HL-60 (cell line): Measurements from ENCODE around the gene CTNNA3.

ENCODE experiments used
- DNase-seq, 2 experiments: peaks; one replicate each; pipeline ENCODE4 v3.0.0-alpha.2; 2010 to 2020; ENCODE audit warnings: low read depth in 1 of 2, low spot score in 1 of 2
- H3K27ac ChIP-seq: fragments of 250-450 bp; sonication (Bioruptor Pico); replicated peaks from 2 replicates; pipeline ENCODE4 v1.5.1; 2020; ENCODE audit warnings: mild to moderate bottlenecking, moderate library complexity
- H3K27me3 ChIP-seq: fragments of 250-450 bp; sonication (Bioruptor Pico); 2 replicates; pipeline ENCODE4 v1.5.1; 2021; ENCODE audit warnings: mild to moderate bottlenecking, moderate library complexity; ENCODE audit not compliant: insufficient read depth, poor library complexity, severe bottlenecking
- H3K4me3 ChIP-seq: replicated peaks from 2 replicates; pipeline ENCODE4 v1.5.1; 2011; ENCODE audit warnings: mild to moderate bottlenecking, control low read depth, low read length; ENCODE audit not compliant: insufficient read depth
- GABPA ChIP-seq: IDR thresholded peaks from 2 replicates; pipeline ENCODE4 v1.6.1; 2012; ENCODE audit warnings: low read depth
- POLR2AphosphoS5 ChIP-seq: IDR thresholded peaks from 2 replicates; pipeline ENCODE4 v1.6.1; 2012; ENCODE audit warnings: low read depth
- REST ChIP-seq: IDR thresholded peaks from 2 replicates; pipeline ENCODE4 v1.6.1; 2012; ENCODE audit warnings: low read depth; ENCODE audit not compliant: insufficient replicate concordance
- SPI1 ChIP-seq: IDR thresholded peaks from 2 replicates; pipeline ENCODE4 v1.6.1; 2012; ENCODE audit warnings: low read depth, mild to moderate bottlenecking, borderline replicate concordance
- TF ChIP-seq, protein P1 (sequence below): IDR thresholded peaks from one replicate; pipeline ENCODE4 v1.5.1; 2011; ENCODE audit warnings: low read length, control low read depth, inconsistent platforms; ENCODE audit not compliant: insufficient read depth

CTNNA3 gene

DNA sequence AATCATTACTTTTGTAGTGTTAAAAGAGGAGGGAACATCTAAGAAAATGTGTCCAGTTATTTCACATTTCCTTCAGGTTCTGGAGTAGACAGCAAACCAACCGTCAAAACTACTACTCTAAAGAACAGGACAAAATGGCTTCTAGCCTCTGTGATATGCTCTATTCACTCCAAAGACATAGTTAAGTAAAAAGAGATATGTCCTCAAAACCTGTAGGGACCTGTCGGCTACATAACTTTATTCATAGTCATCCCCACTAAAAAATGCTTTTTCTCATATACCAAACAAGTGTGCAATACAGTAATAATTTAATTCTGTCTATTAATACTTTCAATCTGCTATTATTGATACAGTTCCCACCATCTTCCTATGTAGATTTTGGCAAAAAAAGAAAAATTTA is 1412.9 kb downstream of the CTNNA3 start:
- H3K27me3 ChIP-seq: no peaks in the 10 kb centered on the region
- no peak overlapping the region for H3K27ac ChIP-seq
- DNase-seq: no peak
- H3K4me3 ChIP-seq: no peak overlapping the region
- TF ChIP-seq, protein P1, sequence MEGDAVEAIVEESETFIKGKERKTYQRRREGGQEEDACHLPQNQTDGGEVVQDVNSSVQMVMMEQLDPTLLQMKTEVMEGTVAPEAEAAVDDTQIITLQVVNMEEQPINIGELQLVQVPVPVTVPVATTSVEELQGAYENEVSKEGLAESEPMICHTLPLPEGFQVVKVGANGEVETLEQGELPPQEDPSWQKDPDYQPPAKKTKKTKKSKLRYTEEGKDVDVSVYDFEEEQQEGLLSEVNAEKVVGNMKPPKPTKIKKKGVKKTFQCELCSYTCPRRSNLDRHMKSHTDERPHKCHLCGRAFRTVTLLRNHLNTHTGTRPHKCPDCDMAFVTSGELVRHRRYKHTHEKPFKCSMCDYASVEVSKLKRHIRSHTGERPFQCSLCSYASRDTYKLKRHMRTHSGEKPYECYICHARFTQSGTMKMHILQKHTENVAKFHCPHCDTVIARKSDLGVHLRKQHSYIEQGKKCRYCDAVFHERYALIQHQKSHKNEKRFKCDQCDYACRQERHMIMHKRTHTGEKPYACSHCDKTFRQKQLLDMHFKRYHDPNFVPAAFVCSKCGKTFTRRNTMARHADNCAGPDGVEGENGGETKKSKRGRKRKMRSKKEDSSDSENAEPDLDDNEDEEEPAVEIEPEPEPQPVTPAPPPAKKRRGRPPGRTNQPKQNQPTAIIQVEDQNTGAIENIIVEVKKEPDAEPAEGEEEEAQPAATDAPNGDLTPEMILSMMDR: no peak
- TF ChIP-seq POLR2AphosphoS5: no peak
- TF ChIP-seq SPI1: no peak

GRCh38 chr10:66281327-66281726 is 1414.7 kb downstream of the CTNNA3 start:
- TF ChIP-seq POLR2AphosphoS5 (no peak), GABPA (no peak), REST (no peak), SPI1 (no peak)
- TF ChIP-seq, protein P1: no peak

GRCh38 chr10:66277481-66277880 is 1418.5 kb downstream of the CTNNA3 start:
- Histone ChIP-seq H3K27me3 (no peaks in the 10 kb centered on the region), H3K27ac (no peak overlapping the region), H3K4me3 (no peak overlapping the region)
- TF ChIP-seq SPI1 (no peak), POLR2AphosphoS5 (no peak), GABPA (no peak), REST (no peak)
- TF ChIP-seq, protein P1: no peak
- no peak for DNase-seq

More at GRCh38 chr10:66281327-66281726, 1414.7 kb downstream of the CTNNA3 start:
- no peaks in the 10 kb centered on the region for H3K27me3 ChIP-seq
- no peak overlapping the region for H3K27ac ChIP-seq
- H3K4me3 ChIP-seq: no peak overlapping the region
- no peak for DNase-seq

DNA sequence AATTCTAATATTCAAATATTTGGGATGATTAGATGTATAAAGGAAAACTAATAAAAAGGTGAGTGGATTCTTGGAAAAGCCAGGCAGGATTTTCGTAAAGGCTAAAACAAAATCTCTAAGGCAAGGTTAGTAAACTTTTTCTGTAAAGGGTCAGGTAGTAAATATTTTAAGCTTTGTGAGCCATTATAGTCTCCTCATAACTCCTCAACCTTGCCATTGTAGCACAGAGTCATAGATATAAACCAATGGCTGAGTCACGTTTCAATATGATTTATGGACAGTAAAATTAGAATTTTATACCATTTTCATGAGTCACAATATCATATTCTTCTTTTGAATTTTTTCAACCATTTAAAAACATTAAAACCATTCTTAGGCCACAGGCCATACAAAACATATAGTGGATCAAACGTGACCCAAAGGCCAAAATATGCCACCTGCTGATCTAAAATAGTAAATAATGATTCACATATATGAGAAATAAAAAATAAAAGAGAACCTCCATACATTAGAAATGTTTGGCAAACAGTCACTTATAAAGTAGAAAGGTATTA is 1422.0 kb downstream of the CTNNA3 start:
- no peak for TF ChIP-seq POLR2AphosphoS5
- no peak for TF ChIP-seq REST
- no peak for TF ChIP-seq GABPA
- no peak for TF ChIP-seq SPI1
- DNase-seq: no peak
- Histone ChIP-seq H3K4me3 (no peak overlapping the region), H3K27ac (no peak overlapping the region), H3K27me3 (no peaks in the 10 kb centered on the region)
